Measurements from ENCODE around the gene COG5. TPM values are rescaled to one million over a fixed set of nuclear protein-coding genes. Genes with fewer than 3 reads are reported as not detected.

Gene COG5
- total and polyA plus RNA-seq, 9 of the 15 experiments (the other 6 are each of a cell fraction or from before 2014, with no cell fraction given) = 15.3 to 75.1 (median 56.4) TPM

- TF ChIP-seq NR2C2 (CRISPR knock-in tag; IDR thresholded peaks at IDR 0.05) = peak; percentile 79
- peak; percentile 98 for TF ChIP-seq NR2C2 (tag; IDR thresholded peaks at IDR 0.05)
- TF ChIP-seq ARID3A (IDR thresholded peaks at IDR 0.05; ENCODE audit: borderline replicate concordance, low read depth, low read length) = no peak
- no peak for TF ChIP-seq ZNF384 (IDR thresholded peaks at IDR 0.05; ENCODE audit: low read depth, low read length)
- TF ChIP-seq ARID3B (CRISPR knock-in tag; IDR thresholded peaks at IDR 0.05; ENCODE audit: borderline replicate concordance) = 0 out of 2 replicates have a peak, but pooled peaks have one; percentile 18
- TF ChIP-seq POLR2H (tag; IDR thresholded peaks at IDR 0.05; ENCODE audit: low read depth) = peak; percentile 31; the same call in 1 of the 2 replicates
- TF ChIP-seq ZNF592 (IDR thresholded peaks at IDR 0.05) = peak; percentile 80; the same call in 1 of the 2 replicates
- TF ChIP-seq, protein P1, sequence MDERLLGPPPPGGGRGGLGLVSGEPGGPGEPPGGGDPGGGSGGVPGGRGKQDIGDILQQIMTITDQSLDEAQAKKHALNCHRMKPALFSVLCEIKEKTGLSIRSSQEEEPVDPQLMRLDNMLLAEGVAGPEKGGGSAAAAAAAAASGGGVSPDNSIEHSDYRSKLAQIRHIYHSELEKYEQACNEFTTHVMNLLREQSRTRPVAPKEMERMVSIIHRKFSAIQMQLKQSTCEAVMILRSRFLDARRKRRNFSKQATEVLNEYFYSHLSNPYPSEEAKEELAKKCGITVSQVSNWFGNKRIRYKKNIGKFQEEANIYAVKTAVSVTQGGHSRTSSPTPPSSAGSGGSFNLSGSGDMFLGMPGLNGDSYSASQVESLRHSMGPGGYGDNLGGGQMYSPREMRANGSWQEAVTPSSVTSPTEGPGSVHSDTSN (CRISPR knock-in tag; IDR thresholded peaks at IDR 0.05; ENCODE audit: low read depth) = no peak
- TF ChIP-seq, protein P1 (tag; conservative IDR thresholded peaks at IDR 0.05; ENCODE audit: low read depth) = peak; percentile 82
Measured at GRCh38 chr7:107563775-107564552, at the start of gene COG5, which contains the start of gene DUS4L (continued).
